NCI-H1417 treated with DMSO at 0.1 percent for 48 hours (cell line): Measurements from ENCODE around the gene ABCC6.
"Not testable (repeated sequence)": the region's sequence is repeated elsewhere in the genome, so short reads cannot be mapped to it uniquely, and the experiment has no call there.

Source experiments
- DNase-seq: peaks from one replicate; lab custom pipeline; 2025; lab: John Stamatoyannopoulos, UW

Gene ABCC6

DNA sequence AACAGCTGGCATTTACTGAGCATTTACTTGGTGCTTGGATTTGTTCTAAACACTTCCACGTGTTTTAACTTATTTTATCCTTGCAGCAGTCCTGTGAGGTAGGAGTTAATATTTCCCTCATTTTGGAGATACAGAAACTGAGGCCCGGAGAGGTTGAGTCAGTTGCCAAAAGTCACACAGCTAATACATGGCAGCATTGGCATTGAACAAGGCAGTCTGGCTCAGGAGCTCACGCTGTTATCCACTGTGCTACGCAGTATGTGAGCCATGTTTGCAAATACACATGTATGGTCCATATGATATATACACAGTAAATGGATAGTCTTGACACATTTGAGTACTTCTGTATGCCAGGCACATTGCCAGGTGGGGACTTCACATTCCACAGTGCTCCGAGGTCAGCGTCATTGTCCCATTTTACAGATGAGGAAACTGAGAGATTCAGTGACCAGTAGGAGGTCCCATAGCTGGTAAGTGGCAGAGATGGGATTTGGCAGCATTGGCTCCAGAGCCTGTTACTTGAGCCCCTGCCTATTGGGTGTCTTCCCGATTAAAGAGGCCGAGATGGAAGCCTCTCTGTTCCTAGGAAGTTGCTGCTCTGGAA, 110.7 kb downstream of the ABCC6 start:
- no peak for DNase-seq

DNA sequence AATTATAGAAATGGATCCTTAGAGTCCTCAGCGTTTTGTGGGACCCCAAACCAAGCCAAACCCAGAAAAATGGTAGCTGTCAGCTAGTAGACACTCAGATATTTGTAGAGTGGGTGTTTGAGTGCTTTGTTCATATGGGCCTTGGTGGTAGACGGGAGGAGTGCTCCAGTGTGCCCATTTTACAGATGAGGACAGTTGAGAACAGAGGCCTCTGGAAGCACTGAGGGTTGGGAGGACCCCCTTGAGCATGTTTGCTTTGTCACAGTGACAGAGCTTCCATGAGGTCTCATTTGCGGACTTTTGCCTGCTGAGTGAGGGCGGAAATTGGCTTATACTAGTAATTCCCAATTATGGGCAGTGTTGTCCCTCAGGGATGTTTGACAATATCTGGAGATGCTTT, 111.7 kb downstream of the ABCC6 start:
- DNase-seq: no peak

DNA sequence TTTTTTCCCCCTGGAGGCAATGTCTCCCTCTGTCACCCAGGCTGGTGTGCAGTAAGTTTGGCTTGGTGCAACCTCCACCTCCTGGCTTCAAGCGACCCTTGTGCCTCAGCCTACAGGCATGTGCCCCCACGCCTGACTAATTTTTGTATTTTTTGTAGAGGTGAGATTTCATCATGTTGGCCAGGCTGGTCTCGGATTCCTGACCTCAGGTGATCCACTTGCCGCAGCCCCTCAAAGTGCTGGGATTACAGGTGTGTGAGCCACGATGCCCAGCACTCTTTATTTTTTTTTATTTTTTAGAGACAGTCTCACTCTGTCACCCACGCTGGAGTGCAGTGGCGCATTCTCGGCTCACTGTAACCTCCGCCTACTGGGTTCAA, 113.2 kb downstream of the ABCC6 start:
- no peak for DNase-seq

DNA sequence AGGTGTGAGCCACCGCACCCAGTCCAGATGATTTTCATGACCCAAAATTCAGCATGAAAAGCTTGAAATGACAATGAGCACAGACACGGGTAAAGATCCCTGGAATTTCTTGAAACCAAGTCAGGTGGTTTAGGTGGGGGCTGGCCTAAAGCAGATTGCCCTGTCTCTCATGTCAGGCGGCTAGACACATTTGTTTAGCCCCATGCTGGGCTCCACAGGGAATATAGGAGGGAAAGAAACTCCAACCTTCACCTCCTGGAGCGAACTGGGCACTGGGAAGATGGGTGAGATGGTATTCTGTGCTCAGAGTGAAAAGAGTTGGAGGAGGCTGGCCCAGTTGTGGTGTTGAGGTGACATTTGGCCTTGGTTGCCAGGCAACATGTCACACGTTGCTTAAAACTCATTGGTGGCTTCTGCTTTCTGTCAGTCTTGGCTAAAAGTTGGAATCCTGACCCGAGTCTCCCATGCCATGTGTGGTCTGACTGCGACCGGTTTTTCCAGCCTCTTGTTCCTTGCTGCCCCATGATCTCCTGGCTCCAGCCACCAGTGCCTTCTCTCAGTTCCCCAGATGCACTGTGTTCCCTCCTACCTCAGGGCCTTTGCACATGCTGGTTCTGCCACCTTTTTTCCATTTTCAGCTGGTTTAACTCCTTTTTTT, 113.7 kb downstream of the ABCC6 start:
- no peak for DNase-seq

DNA sequence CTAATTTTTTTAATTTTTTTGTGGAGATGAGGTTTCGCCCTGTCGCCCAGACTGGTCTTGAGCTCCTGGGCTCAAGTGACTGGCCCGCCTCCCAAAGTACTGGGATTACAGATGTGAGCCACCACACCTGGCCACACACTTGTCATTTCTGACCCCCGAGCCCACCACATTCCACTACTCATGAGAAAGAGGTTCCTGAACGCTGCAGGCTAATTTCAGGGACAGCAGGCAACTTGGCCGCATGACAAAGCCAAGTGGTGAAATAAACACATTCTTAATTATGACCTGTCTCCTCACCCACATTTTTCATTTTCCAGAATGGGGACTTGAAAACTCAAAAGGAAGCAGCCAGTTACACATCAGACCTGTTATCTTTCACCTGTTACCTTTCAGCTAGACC, 114.5 kb downstream of the ABCC6 start:
- no peak for DNase-seq

DNA sequence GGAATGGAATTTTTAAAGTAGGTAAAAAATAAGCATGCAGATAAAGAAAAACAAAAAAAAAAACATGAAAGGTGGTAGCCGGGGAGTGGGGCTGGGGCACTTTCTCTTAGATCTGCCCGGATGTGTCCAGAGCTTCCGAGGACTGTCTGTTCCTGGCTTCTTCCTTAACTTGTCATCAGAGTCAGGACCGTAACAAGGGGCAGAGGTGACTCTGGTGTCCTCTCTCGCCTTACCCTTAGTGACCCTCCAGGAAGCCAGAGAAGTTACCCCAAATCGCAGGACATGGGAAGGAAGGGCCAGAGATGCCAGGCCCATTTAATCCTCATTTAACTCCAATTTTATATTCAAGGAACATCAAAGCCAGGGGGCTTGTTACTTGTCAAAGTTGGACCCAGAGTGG, 115.5 kb downstream of the ABCC6 start:
- DNase-seq: no peak

DNA sequence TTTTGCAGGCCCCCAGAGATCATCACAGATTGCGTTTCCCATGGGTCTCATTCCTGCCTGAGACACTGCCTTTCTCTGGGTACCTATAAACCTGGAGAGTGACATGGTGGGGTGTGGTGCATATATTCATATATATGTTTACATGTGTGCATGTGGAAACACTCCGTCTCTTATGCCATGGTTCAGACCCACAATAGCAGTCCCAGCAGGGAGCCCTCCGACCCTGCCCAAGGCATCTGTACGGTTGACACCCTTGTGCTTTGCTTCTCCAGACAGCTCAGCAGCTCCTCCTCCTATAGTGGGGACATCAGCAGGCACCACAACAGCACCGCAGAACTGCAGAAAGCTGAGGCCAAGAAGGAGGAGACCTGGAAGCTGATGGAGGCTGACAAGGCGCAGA, 116.8 kb downstream of the ABCC6 start:
- DNase-seq: no peak

DNA sequence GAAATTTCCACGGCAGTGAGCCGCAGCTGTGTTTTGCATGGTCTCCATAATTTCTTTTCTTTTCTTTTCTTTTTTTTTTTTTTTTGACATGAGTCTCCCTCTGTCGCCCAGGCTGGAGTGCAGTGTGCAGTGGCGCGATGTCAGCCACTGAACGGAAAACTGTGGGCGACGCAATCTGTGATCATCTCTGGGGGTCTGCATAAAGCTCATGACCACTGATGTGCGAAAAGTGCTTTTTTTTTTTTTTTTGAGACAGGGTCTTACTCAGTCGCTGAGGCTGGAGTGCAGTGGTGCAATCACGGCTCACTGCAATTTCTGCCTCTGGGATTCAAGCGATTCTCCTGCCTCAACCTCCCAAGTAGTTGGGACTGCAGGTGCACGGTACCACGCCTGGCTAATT, 117.6 kb downstream of the ABCC6 start:
- DNase-seq: no peak

DNA sequence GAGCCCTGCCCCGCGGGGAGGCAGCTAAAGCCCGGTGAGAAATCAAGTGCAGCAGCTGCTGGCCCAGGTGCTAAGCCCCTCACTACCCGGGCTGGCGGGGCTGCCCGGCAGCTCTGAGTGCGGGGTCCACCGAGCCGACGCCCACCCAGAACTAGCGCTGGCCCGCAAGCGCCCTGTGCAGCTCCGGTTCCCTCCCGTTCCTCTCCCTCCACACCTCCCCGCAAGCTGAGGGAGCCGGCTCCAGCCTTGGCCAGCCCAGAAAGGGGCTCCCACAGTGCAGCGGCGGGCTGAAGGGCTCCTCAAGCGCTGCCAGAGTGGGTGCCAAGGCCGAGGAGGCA, 118.5 kb downstream of the ABCC6 start:
- not testable (repeated sequence) for DNase-seq

DNA sequence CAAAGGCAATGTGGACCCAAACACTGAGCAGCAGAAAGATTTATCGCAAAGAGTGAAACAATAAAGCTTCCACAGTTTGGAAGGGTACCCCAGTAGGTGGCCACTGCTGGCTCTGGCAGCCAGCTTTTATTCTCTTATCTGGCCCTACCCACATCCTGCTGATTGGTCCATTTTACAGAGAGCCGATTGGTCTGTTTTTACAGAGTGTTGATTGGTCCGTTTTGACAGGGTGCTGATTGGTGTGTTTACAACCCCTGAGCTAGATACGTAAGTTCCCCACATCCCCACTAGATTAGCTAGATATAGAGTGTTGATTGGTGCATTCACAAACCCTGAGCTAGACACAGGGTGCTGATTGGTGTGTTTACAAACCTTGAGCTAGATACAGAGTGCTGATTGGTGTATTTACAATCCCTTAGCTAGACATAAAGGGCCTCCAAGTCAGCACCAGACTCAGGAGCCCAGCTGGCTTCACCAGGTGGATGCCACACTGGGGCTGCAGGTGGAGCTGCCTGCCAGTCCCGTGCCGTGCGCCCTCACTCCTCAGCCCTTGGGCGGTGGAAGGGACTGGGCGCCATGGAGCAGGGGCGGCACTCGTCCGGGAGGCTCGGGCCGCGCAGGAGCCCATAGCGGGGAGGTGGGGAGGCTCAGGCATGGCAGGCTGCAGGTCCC, 119.0 kb downstream of the ABCC6 start:
- DNase-seq: not testable (repeated sequence)

DNA sequence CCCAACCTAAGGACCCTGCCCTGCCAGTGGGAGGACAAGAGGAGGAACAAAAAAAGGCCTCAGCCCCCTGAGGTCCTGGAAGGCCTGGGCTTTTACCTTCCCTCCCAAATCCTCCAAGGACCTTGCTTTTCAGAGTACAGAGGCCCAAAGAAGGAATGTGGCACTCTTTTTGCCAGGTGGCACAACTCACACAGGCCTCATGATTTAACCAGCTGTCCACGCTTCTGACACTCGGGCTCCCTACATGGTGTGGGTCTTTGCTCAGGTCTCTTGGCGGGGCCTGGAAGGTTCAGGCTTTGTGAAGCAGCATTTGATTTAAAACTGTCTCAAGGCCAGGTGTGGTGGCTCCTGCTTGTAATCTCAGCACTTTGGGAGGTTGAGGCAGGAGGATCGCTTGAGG, 120.6 kb downstream of the ABCC6 start:
- DNase-seq: no peak

DNA sequence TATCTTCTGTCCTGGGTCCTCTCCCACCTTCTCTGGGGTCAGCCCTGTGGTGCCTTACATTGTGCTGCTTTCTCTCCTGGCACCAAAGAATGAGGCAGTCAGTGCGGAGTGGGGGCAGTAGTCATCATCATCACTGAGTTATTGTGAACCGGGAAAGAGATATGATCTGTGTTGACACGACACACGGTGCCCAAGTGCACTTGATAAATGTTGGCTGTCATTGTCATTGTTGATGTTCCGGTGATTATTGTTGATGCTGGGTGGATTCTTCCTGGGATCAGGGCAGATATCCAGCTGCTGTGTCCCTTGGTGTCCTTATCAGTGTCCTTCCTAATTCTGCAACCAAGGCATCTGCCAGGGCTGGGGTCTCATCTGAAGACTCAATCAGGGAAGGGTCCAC, 121.7 kb downstream of the ABCC6 start:
- DNase-seq: no peak

DNA sequence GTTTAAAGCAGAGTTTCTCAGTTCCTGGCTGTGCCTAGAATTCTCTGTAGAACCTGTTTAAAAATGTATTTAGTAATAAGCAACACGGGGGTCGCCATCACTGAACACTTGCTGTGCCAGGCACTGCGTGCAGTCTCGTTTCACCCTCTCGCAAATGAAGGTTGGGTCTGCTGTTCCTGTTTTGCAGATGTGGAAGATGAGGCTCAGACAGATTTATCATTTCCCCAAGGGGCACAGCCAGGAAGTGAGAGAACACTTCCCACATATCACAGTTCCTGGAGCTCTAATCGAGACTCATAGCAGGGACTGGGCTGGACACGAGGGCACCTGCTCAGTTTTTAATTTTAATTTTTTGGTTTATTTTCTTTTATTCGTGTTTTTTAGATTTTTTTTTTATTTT, 122.7 kb downstream of the ABCC6 start:
- DNase-seq: no peak

DNA sequence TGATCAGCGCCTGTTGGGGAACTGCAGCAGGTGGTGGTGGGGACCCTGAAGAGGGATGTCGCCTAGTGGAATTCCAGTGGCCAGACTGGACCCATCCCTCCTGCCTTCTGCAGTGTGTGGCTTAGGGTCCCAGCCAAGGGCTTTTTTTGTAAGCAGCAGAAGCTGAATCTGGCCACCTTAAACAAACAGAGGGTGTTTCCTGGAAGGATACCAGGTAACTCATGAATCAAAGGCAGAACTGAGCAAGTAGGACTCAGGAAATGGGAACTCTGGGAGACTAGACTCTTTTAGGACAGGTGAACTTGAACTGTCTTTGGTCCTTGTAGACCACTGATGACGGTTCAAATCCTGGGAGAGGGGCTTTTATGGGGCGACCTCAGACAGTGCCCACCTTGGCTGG, 124.0 kb downstream of the ABCC6 start:
- no peak for DNase-seq
